A549 (cell line): ENCODE results near the gene ALDH4A1. TPM values are rescaled to one million over a fixed set of nuclear protein-coding genes. Genes with fewer than 3 reads are reported as not detected.
"Not testable (repeated sequence)": the region's sequence is repeated elsewhere in the genome, so short reads cannot be mapped to it uniquely, and the experiment has no call there.

Source experiments
- ATAC-seq, 2 experiments: fragments of 200-7000 bp in 1 of 2; fragments of >200 bp in 1 of 2; cut with Nextera tagmentation in 1 of 2; cut with Tn5 transposase in 1 of 2; 3 replicates each; pipeline versions ENCODE4 v1.8.0 to v1.9.1; 2018 to 2020; ENCODE audit warnings: mild to moderate bottlenecking in 1 of 2, moderate library complexity in 1 of 2
- CTCF ChIA-PET: fragments of 300-600 bp; sonication (Branson Sonifier 250); formaldehyde crosslinking; extraction: SDS; loops from one replicate; lab custom pipeline; 2021; ENCODE audit warnings: antibody characterized with exemption, inconsistent platforms; lab: Yijun Ruan, JAX
- POLR2A ChIA-PET: fragments of 350-600 bp; formaldehyde crosslinking; extraction: SDS; loops from one replicate; lab custom pipeline; 2021; ENCODE audit warnings: antibody characterized with exemption, inconsistent platforms; lab: Yijun Ruan, JAX
- DNase-seq, 2 experiments: peaks; one replicate each; pipeline versions ENCODE4 v3.0.0 to v3.0.0-alpha.2; 2011 to 2016; ENCODE audit warnings: low read depth in 1 of 2, low spot score in 1 of 2
- FAIRE-seq: peaks from 2 replicates; lab custom pipeline; 2011; peaks lifted over from hg19 to GRCh38; lab: Jason Lieb, UNC
- H3K27ac ChIP-seq, 2 experiments: fragments of >200 bp; sonication (Bioruptor Twin); formaldehyde crosslinking; 3 replicates each; pipeline ENCODE4 v1.5.1; 2016 to 2017
- H3K4me1 ChIP-seq: fragments of >200 bp; sonication (Bioruptor Twin); formaldehyde crosslinking; 3 replicates; pipeline ENCODE4 v1.6.1; 2016
- H3K4me2 ChIP-seq: fragments of >200 bp; sonication (Bioruptor Twin); formaldehyde crosslinking; 3 replicates; pipeline ENCODE4 v1.6.1; 2016
- H3K4me3 ChIP-seq: fragments of >200 bp; sonication (Bioruptor Twin); formaldehyde crosslinking; 3 replicates; pipeline ENCODE4 v1.5.1; 2016
- H3K9me3 ChIP-seq: fragments of >200 bp; sonication (Bioruptor Twin); formaldehyde crosslinking; 3 replicates; pipeline ENCODE4 v1.6.1; 2016
- CBX2 ChIP-seq: fragments of 200-600 bp; sonication (generic); IDR thresholded peaks from 2 replicates; pipeline ENCODE4 v1.6.1; 2016; ENCODE audit warnings: low read depth, mild to moderate bottlenecking, borderline replicate concordance
- CHD4 ChIP-seq: fragments of 200-600 bp; sonication (generic); IDR thresholded peaks from 2 replicates; pipeline ENCODE4 v1.6.1; 2016; ENCODE audit warnings: antibody characterized with exemption, mild to moderate bottlenecking, borderline replicate concordance
- ESRRA ChIP-seq: fragments of 150-350 bp; IDR thresholded peaks from 2 replicates; pipeline ENCODE4 v1.6.1; 2014; ENCODE audit warnings: mild to moderate bottlenecking, low read length, borderline replicate concordance
- HDAC2 ChIP-seq: fragments of 200-600 bp; sonication (generic); IDR thresholded peaks from 2 replicates; pipeline ENCODE4 v1.6.1; 2016
- HOXB5 ChIP-seq: fragments of 250-450 bp; sonication (Bioruptor Pico); IDR thresholded peaks from 2 replicates; pipeline ENCODE4 v1.5.0; 2020; ENCODE audit warnings: mild to moderate bottlenecking, moderate library complexity
- KDM1A ChIP-seq: fragments of 200-600 bp; sonication (generic); IDR thresholded peaks from 2 replicates; pipeline ENCODE4 v1.6.1; 2016; ENCODE audit warnings: low read depth, mild to moderate bottlenecking
- MAFK ChIP-seq: fragments of 450-650 bp; IDR thresholded peaks from 2 replicates; pipeline ENCODE4 v1.6.1; 2014; ENCODE audit not compliant: partially characterized antibody
- NPAS2 ChIP-seq: fragments of 250-450 bp; sonication (Bioruptor Pico); IDR thresholded peaks from 2 replicates; pipeline ENCODE4 v1.8.0; 2022; ENCODE audit warnings: mild to moderate bottlenecking, moderate library complexity, borderline replicate concordance
- NR3C1 ChIP-seq: fragments of >200 bp; sonication (Bioruptor Twin); formaldehyde crosslinking; IDR thresholded peaks from 3 replicates; pipeline ENCODE4 v1.6.1; 2017
- POLR2A ChIP-seq: IDR thresholded peaks from 2 replicates; pipeline ENCODE4 v1.6.1; 2012; ENCODE audit warnings: mild to moderate bottlenecking, low read length
- RAD21 ChIP-seq, 2 experiments: fragments of >200 bp in 1 of 2; sonication (Bioruptor Twin) in 1 of 2; formaldehyde crosslinking in 1 of 2; IDR thresholded peaks in 1 of 2; conservative IDR thresholded peaks in 1 of 2; 2 replicates in 1 of 2; 3 replicates in 1 of 2; pipeline ENCODE4 v1.6.1; 2012 to 2018; ENCODE audit warnings: inconsistent platforms in 1 of 2
- RARB ChIP-seq: fragments of 250-450 bp; sonication (Bioruptor Pico); IDR thresholded peaks from 2 replicates; pipeline ENCODE4 v1.8.0; 2021; ENCODE audit warnings: mild to moderate bottlenecking, moderate library complexity
- SMC3 ChIP-seq: fragments of >200 bp; sonication (Bioruptor Twin); formaldehyde crosslinking; IDR thresholded peaks from 3 replicates; pipeline ENCODE4 v1.6.1; 2018; ENCODE audit warnings: inconsistent platforms
- TFCP2L1 ChIP-seq: fragments of 250-450 bp; sonication (Bioruptor Pico); IDR thresholded peaks from 2 replicates; pipeline ENCODE4 v1.5.0; 2021; ENCODE audit warnings: mild to moderate bottlenecking
- ZC3H11A ChIP-seq: fragments of 450-650 bp; IDR thresholded peaks from 2 replicates; pipeline ENCODE4 v1.6.1; 2014; ENCODE audit warnings: antibody characterized with exemption, mild to moderate bottlenecking
- ZNF302 ChIP-seq: fragments of 250-450 bp; sonication (Bioruptor Pico); IDR thresholded peaks from 2 replicates; pipeline ENCODE4 v1.9.0; 2021; ENCODE audit warnings: inconsistent platforms, mild to moderate bottlenecking, moderate library complexity
- WGBS: methylation state at CpG from one replicate; pipeline ENCODE4 v1.1.6; 2017; ENCODE audit errors: missing lambda C conversion rate; 5-methylcytosine and 5-hydroxymethylcytosine counted together
- polyA plus RNA-seq, 4 experiments: library from polyadenylated mRNA; depleted of rRNA in 3 of 4; stranded (reverse); fragments of >200 nt; fragmentation: RNase III in 1 of 4; extraction: RNeasy Plus Mini Kit Qiagen cat#74134 plus additional on column Dnase treatment in 1 of 4; gene quantifications; 2 replicates in 3 of 4; 3 replicates in 1 of 4; pipeline ENCODE4 v1.2.3, GENCODE V29; 2011 to 2017
- TF ChIP-seq, protein P1 (sequence below): fragments of 250-450 bp; sonication (Bioruptor Pico); IDR thresholded peaks from 2 replicates; pipeline ENCODE4 v1.5.0; 2021; ENCODE audit warnings: mild to moderate bottlenecking, moderate library complexity, borderline replicate concordance
- TF ChIP-seq, protein P2 (sequence below): fragments of 450-650 bp; IDR thresholded peaks from 2 replicates; pipeline ENCODE4 v1.6.1; 2014; ENCODE audit warnings: antibody characterized with exemption
- TF ChIP-seq, protein P3 (sequence below): IDR thresholded peaks from 2 replicates; pipeline ENCODE4 v1.6.1; 2012
- TF ChIP-seq, protein P4 (sequence below): fragments of >200 bp; sonication (Bioruptor Twin); formaldehyde crosslinking; IDR thresholded peaks from 2 replicates; pipeline ENCODE4 v1.6.1; 2016
- TF ChIP-seq, protein P5 (sequence below): IDR thresholded peaks from 2 replicates; pipeline ENCODE4 v1.6.1; 2012
- TF ChIP-seq, protein P6 (sequence below): fragments of 250-450 bp; sonication (Bioruptor Pico); IDR thresholded peaks from 2 replicates; pipeline ENCODE4 v1.5.0; 2020; ENCODE audit warnings: low read depth, mild to moderate bottlenecking, moderate library complexity

ALDH4A1 gene
- polyA plus RNA-seq, 2 of the 4 experiments (the other 2 are of a cell fraction) = 9.4 to 15.4 TPM

DNA sequence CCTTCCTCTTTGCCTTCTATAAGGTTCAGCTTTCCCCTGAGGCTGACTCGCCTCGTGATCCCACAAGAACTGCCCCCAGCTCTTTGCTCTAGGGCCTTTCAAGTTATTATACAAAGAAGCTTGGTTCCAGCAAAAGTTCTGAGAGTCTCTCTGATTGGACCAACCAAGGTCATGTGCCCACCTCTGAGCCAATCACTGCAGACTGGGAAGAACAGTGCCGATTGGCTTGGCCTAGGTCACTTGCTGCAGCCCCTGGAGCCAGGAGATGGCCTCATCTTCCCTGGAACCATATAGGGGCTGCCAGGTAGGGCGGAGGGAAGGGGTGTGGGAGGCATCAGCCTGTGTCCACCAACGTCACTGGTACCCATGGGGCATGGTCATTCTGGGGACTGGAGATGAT, 65.7 kb downstream of the ALDH4A1 start:
- no peak for FAIRE-seq
- Histone ChIP-seq H3K4me3 (no peak overlapping the region), H3K27ac (no peak overlapping the region), H3K4me1 (no peaks in the 10 kb centered on the region), H3K4me2 (no peak overlapping the region), H3K9me3 (no peaks in the 10 kb centered on the region)
- TF ChIP-seq, protein P1, sequence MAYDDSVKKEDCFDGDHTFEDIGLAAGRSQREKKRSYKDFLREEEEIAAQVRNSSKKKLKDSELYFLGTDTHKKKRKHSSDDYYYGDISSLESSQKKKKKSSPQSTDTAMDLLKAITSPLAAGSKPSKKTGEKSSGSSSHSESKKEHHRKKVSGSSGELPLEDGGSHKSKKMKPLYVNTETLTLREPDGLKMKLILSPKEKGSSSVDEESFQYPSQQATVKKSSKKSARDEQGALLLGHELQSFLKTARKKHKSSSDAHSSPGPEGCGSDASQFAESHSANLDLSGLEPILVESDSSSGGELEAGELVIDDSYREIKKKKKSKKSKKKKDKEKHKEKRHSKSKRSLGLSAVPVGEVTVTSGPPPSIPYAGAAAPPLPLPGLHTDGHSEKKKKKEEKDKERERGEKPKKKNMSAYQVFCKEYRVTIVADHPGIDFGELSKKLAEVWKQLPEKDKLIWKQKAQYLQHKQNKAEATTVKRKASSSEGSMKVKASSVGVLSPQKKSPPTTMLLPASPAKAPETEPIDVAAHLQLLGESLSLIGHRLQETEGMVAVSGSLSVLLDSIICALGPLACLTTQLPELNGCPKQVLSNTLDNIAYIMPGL = no peak
- TF ChIP-seq, protein P2, sequence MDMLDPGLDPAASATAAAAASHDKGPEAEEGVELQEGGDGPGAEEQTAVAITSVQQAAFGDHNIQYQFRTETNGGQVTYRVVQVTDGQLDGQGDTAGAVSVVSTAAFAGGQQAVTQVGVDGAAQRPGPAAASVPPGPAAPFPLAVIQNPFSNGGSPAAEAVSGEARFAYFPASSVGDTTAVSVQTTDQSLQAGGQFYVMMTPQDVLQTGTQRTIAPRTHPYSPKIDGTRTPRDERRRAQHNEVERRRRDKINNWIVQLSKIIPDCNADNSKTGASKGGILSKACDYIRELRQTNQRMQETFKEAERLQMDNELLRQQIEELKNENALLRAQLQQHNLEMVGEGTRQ = peak; percentile 62
- CTCF ChIA-PET = interaction anchor here (0.8 to 2.8 kb wide), 3 partner anchors 14 to 255 kb away, joined by 3 to 8 read pairs (median 4); no protein-coding TSS in a partner anchor
- WGBS = 48% methylated on average over 4 of the region's 5 CpGs
- POLR2A ChIA-PET = no interaction called here
- DNase-seq = peak; percentile 9 to 14
- ATAC-seq = peak in 1 of 2 experiments; percentile 54; a peak in 3 of 6 replicates

DNA sequence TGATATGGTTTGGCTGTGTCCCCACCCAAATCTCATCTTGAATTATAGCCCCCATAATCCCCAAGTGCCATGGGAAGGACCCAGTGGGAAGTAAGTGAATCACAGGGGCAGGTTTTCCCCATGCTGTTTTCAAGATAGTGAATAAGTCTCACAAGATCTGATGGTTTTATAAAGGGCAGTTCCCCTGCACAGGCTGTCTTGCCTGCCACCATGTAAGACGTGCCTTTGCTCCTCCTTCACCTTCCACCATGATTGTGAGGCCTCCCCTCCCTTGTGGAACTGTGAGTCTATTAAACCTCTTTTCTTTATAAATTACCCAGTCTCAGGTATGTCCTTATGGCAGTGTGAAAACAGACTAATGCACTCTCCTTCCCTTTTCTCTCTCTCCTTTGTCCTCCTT, 70.0 kb downstream of the ALDH4A1 start:
- H3K4me2 ChIP-seq, POLR2A ChIA-PET, FAIRE-seq, H3K4me1 ChIP-seq, ATAC-seq, H3K9me3 ChIP-seq, DNase-seq, H3K4me3 ChIP-seq, CTCF ChIA-PET, H3K27ac ChIP-seq: not testable (repeated sequence)
- 0% methylated on average over 1 of the region's 1 CpG for WGBS

DNA sequence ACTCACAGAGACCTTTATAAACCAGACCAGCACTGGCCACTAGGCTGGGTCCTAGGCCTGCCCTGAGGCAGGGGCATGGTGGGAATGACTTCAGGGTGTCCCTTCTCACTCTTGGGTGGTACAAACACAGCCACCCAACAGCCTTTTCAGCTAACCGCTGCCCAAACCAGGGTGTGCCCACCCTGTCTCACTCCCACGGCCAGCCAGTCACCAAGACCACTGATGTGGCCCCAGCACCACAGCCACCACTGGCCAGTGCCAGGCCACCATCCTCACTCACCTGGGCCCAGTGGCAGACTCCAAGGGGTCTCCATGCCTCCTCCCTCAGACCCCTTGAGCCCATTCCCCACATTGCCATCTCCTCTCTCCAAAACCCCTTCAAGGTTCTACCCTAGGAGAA, 70.7 kb downstream of the ALDH4A1 start:
- H3K4me3 ChIP-seq = no peak overlapping the region
- no peak overlapping the region for H3K4me2 ChIP-seq
- ATAC-seq (no peak), DNase-seq (no peak), FAIRE-seq (no peak)
- peaks cover 4% of the 10 kb centered on the region; the same call in 1 of the 3 replicates for H3K9me3 ChIP-seq
- ChIA-PET POLR2A (no interaction called here), CTCF (no interaction called here)
- no peaks in the 10 kb centered on the region for H3K4me1 ChIP-seq
- TF ChIP-seq, protein P3, sequence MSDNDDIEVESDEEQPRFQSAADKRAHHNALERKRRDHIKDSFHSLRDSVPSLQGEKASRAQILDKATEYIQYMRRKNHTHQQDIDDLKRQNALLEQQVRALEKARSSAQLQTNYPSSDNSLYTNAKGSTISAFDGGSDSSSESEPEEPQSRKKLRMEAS = no peak
- TF ChIP-seq, all 56 proteins: peak for 0
- no peak overlapping the region for H3K27ac ChIP-seq
- WGBS = 14% methylated on average over 2 of the region's 2 CpGs

DNA sequence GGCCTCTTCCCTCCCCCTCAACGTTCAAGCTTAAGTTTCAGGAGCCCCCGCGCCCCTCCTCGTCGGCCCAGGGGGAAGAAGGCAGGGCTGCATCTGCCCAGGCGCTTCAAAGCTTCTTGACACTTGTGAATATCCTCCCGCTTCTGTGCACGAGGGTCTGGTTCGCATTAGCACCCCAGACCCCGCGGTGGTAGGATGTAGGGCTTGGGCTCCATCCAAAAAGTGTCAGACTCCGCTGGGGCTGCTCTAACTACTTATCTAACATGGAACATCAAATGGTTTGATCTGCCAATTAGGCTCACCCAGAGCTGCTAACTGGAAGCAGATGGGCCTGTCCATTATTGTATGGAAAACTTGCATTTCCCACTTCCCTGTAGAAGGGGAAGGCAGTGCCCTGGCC, 71.8 kb downstream of the ALDH4A1 start:
- no peak overlapping the region for H3K4me3 ChIP-seq
- DNase-seq (no peak), FAIRE-seq (no peak), ATAC-seq (no peak)
- 44% methylated on average over 4 of the region's 12 CpGs for WGBS
- H3K4me1 ChIP-seq = no peaks in the 10 kb centered on the region
- H3K27ac ChIP-seq = no peak overlapping the region
- ChIA-PET POLR2A (no interaction called here), CTCF (interaction anchor here (0.6 to 2.1 kb wide), 3 partner anchors 10 to 1152 kb away, joined by 3 to 11 read pairs (median 5); no protein-coding TSS in a partner anchor)
- H3K9me3 ChIP-seq = peaks cover 4% of the 10 kb centered on the region; the same call in 1 of the 3 replicates
- TF ChIP-seq, protein P2 = no peak
- no peak for TF ChIP-seq RARB (CRISPR knock-in tag)
- TF ChIP-seq ZC3H11A = no peak
- TF ChIP-seq HDAC2 = no peak
- TF ChIP-seq MAFK = no peak
- TF ChIP-seq, protein P4, sequence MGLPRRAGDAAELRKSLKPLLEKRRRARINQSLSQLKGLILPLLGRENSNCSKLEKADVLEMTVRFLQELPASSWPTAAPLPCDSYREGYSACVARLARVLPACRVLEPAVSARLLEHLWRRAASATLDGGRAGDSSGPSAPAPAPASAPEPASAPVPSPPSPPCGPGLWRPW = no peak
- TF ChIP-seq NPAS2 (CRISPR knock-in tag) = no peak
- TF ChIP-seq KDM1A = no peak
- TF ChIP-seq ZNF302 (CRISPR knock-in tag) = no peak
- TF ChIP-seq SMC3 = no peak
- TF ChIP-seq POLR2A = no peak
- TF ChIP-seq TFCP2L1 = no peak
- TF ChIP-seq, protein P5, sequence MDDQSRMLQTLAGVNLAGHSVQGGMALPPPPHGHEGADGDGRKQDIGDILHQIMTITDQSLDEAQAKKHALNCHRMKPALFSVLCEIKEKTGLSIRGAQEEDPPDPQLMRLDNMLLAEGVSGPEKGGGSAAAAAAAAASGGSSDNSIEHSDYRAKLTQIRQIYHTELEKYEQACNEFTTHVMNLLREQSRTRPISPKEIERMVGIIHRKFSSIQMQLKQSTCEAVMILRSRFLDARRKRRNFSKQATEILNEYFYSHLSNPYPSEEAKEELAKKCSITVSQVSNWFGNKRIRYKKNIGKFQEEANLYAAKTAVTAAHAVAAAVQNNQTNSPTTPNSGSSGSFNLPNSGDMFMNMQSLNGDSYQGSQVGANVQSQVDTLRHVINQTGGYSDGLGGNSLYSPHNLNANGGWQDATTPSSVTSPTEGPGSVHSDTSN = no peak
- TF ChIP-seq RAD21 (conservative IDR thresholded peaks at IDR 0.05 in 1 of 2, IDR thresholded peaks at IDR 0.05 in 1 of 2) = no peak
- TF ChIP-seq NR3C1 = no peak
- no peak for TF ChIP-seq CHD4
- TF ChIP-seq ESRRA = no peak
- TF ChIP-seq CBX2 = no peak
- TF ChIP-seq, protein P6, sequence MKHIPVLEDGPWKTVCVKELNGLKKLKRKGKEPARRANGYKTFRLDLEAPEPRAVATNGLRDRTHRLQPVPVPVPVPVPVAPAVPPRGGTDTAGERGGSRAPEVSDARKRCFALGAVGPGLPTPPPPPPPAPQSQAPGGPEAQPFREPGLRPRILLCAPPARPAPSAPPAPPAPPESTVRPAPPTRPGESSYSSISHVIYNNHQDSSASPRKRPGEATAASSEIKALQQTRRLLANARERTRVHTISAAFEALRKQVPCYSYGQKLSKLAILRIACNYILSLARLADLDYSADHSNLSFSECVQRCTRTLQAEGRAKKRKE (CRISPR knock-in tag) = no peak
- TF ChIP-seq HOXB5 (CRISPR knock-in tag) = no peak
- H3K4me2 ChIP-seq = no peak overlapping the region
